Fibroblast of mammary gland (primary cell): ENCODE results near the gene ILDR1.
A peak's percentile ranks its signal among the peaks of the same experiment; 100 is the strongest.

Experiments used
- DNase-seq: peaks from one replicate; pipeline ENCODE4 v3.0.0-alpha.2; 2010; ENCODE audit warnings: low read depth
- H3K4me3 ChIP-seq: 2 replicates; pipeline ENCODE4 v1.5.1; 2011; ENCODE audit warnings: low read depth, mild to moderate bottlenecking, low read length, moderate library complexity; ENCODE audit not compliant: control insufficient read depth
- TF ChIP-seq, protein P1 (sequence below): conservative IDR thresholded peaks from 2 replicates; pipeline ENCODE4 v1.5.1; 2011; ENCODE audit warnings: low read depth, low read length, inconsistent platforms; ENCODE audit not compliant: control insufficient read depth, insufficient read depth

Gene ILDR1

DNA sequence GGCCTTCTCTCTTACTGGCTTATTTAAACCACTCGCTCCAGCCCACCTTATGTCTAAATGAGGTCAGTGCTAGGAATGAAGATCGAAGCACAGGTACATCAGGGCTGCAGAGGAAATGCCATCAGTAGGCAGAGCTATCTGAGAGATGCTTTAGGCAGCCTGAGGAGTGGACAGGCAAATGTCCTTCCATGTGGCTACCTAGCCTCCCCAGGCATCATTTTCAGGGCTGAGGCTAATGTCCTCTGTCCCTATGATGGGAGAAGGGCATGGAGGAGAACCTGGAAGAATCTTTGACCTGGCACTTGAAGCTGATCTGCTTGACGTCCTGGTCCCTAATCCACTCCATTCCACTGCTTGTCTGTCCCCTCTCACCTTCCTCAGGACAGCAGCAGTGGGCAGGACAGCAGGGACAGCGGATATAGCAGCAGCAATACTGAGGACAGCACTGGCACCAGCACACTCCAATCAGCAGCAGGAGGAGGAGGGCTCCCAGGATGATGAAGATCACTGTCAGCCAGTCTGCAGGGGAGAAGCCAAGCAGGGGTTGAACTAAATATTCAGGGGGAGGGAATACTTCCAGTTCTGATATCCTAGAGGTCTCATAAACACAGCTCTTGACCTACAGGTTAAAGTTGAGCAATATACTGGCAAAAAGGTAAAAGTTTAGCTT lies 21.0 kb downstream of the ILDR1 start:
- DNase-seq = peak; percentile 18
- TF ChIP-seq, protein P1, sequence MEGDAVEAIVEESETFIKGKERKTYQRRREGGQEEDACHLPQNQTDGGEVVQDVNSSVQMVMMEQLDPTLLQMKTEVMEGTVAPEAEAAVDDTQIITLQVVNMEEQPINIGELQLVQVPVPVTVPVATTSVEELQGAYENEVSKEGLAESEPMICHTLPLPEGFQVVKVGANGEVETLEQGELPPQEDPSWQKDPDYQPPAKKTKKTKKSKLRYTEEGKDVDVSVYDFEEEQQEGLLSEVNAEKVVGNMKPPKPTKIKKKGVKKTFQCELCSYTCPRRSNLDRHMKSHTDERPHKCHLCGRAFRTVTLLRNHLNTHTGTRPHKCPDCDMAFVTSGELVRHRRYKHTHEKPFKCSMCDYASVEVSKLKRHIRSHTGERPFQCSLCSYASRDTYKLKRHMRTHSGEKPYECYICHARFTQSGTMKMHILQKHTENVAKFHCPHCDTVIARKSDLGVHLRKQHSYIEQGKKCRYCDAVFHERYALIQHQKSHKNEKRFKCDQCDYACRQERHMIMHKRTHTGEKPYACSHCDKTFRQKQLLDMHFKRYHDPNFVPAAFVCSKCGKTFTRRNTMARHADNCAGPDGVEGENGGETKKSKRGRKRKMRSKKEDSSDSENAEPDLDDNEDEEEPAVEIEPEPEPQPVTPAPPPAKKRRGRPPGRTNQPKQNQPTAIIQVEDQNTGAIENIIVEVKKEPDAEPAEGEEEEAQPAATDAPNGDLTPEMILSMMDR = no peak

DNA sequence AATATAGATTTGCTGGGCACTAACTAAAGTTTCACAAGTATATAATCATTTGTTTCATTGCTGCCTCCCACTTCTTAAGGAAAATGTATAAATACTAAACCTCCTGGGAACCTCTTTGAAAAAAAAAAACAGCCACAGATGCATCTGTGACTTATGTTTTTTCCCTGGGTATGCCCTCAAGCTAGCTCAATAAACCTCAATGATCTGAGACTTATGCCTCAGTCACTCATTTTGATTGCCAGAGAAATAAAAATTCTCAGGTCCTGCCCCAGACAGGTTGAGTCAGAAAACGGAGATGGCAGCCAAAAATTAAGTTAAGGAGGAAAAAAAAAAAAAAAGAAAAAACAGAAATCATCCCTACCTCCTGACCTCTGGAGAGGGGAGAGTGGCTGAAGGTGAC lies 22.1 kb downstream of the ILDR1 start:
- no peak overlapping the region for H3K4me3 ChIP-seq
- TF ChIP-seq, protein P1 = no peak
- DNase-seq = no peak

More for the DNA sequence above, 21.0 kb downstream of the ILDR1 start:
- no peak overlapping the region for H3K4me3 ChIP-seq

DNA sequence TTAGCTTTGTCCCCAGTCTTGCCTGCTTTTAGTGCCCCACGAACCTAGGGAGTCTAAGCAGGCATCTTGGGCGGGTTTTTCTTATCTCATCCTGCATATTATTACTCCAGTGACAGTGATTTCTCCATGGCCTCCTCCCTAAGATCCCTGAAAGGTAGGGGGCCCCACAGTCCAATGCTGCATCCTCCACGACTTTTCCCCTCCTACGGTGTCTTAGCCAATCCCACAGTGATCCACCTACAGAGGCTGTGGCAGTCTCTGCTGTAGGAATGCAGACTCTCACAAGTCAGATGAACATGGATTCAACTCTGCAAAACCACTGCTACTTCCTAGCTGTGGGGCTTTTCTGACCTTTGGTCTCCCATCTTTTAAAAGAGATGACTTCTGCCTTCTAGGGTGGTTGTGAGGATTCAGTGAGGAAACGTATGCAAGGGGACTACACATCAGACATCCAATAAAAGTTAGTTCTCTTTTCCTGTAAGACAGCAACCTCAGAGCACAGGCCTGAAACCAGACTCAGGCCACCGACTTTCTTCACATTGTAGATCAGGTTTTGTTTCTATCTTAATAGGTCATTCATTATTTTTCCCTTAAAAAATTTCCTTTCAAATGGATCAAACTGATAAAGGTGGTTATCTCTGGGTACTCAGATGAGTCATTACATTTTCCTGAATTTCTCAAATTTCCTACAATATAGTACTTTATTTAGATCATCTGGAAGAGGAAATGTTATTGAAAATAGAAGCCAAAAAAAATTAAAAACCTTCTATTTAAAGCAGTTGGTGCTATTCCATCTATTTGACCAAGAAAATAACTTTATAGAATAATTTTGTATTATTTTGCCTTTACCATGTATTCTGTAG lies 23.2 kb downstream of the ILDR1 start:
- TF ChIP-seq, protein P1 = no peak
- DNase-seq = no peak
- no peak overlapping the region for H3K4me3 ChIP-seq

DNA sequence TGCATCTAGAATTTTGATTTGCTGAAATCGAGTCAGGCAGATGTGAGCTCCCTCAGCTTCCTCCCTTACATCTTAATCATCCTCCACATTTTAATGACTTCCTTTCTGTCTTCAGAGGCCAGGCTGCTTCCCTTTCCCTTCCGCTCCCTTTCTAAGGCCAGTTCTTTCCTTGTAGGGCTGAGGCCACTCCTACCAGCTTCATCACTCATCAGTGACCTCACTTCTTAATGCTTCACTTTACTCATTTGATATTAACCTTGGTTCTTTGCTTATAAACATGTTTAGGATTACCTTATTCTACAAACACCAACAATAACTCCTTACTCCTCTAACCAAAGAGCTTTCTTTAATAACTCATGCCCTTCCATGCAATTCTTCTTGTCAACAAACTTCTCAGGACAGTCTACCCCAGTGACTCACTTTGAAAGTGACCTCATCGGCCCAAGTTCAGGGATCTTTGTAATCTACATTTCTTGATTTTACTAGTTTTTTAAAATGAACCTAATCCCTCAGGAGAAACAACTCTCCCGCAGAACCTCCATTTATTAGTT lies 23.9 kb downstream of the ILDR1 start:
- TF ChIP-seq, protein P1 = no peak
- H3K4me3 ChIP-seq = no peak overlapping the region
- peak; percentile 76 for DNase-seq

DNA sequence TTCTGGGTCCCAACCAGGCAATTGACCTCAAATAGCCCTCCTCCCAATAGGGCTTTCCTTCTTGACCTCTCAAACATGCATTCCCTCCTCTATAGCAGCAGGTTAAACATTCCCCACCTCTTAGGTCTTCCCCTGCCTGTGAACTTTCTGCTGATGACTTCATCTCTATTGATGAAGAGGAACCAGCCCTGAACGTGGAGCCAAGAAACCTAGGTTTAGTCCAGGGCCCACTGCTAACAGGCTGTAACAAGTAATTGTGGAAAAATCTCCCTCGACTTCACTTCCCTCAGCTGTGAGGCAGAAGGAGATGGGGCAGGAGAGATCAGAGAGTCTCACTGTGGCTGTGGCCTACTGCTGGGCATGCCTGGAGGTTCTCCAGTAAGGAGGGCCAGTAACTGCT lies 24.7 kb downstream of the ILDR1 start:
- TF ChIP-seq, protein P1 = no peak
- no peak overlapping the region for H3K4me3 ChIP-seq
- DNase-seq = no peak

DNA sequence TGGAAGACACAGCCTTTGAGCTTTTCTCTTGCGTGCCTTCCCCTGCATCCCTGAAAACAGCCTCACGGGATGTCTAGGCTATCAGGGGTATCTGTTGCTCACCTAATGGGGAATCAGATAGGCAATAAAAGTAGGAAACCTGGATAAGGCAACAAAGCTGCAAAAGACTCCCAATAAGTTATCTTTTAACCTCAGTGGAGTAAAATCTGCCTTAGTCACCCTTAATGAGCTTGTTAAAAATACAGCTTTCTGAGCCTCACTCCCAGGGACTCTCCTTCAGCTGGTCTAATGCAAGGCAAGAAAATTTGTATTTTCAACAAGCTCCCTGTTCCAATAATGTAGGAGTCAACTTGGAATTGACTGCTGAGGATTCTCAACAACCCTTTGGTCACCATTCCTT lies 25.6 kb downstream of the ILDR1 start:
- no peak for DNase-seq
- H3K4me3 ChIP-seq = no peak overlapping the region
- TF ChIP-seq, protein P1 = no peak
